PC-3 (cell line): ENCODE measurements around the gene CNNM3. TPM values are rescaled to one million over a fixed set of nuclear protein-coding genes. Genes with fewer than 3 reads are reported as not detected.

Experiments used
- ATAC-seq: fragments of 200-7000 bp; cut with Tn5 transposase; 2 replicates; pipeline ENCODE4 v1.9.1; 2020; ENCODE audit warnings: mild to moderate bottlenecking, moderate library complexity
- BruUV-seq: library from RNA; stranded (reverse); fragments of 400-500 nt; replicated peaks from 2 replicates; lab custom pipeline; 2021; lab: Mats Ljungman, UMichigan
- CTCF ChIA-PET: fragments of 300-600 bp; sonication (Branson Sonifier 250); formaldehyde crosslinking; loops from one replicate; lab custom pipeline; 2022; ENCODE audit warnings: antibody characterized with exemption; lab: Charles Lee
- POLR2A ChIA-PET: fragments of 300-600 bp; sonication (Branson Sonifier 250); formaldehyde crosslinking; loops from one replicate; lab custom pipeline; 2022; ENCODE audit warnings: antibody characterized with exemption; ENCODE audit not compliant: unreplicated experiment; lab: Charles Lee
- DNase-seq: peaks from one replicate; pipeline ENCODE4 v3.0.0-alpha.2; 2015
- H2AFZ ChIP-seq: fragments of 300-600 bp; sonication (generic); 2 replicates; pipeline ENCODE4 v1.6.0; 2016; ENCODE audit warnings: antibody characterized with exemption, low read length
- H3F3A ChIP-seq: fragments of 300-600 bp; sonication (generic); one replicate; pipeline ENCODE4 v1.6.0; 2017; ENCODE audit warnings: antibody characterized with exemption, low read length, control low read depth, mild to moderate bottlenecking; ENCODE audit not compliant: unreplicated experiment
- H3K27ac ChIP-seq: fragments of 300-600 bp; sonication (generic); 2 replicates; pipeline ENCODE4 v1.5.1; 2016; ENCODE audit warnings: mild to moderate bottlenecking, low read length
- H3K27me3 ChIP-seq: fragments of 300-600 bp; sonication (generic); 2 replicates; pipeline ENCODE4 v1.6.1; 2016; ENCODE audit warnings: low read length, mixed read lengths
- H3K36me3 ChIP-seq: fragments of 300-600 bp; sonication (generic); 2 replicates; pipeline ENCODE4 v1.6.1; 2016; ENCODE audit warnings: low read depth, mixed run types, low read length, mixed read lengths
- H3K4me1 ChIP-seq: fragments of 300-600 bp; sonication (generic); 2 replicates; pipeline ENCODE4 v1.5.1; 2016; ENCODE audit warnings: low read length; ENCODE audit not compliant: insufficient read depth
- H3K4me2 ChIP-seq: fragments of 300-600 bp; sonication (generic); 2 replicates; pipeline ENCODE4 v1.6.0; 2016; ENCODE audit warnings: low read length
- H3K4me3 ChIP-seq: fragments of 300-600 bp; sonication (generic); 2 replicates; pipeline ENCODE4 v1.5.1; 2016; ENCODE audit warnings: mild to moderate bottlenecking, low read length, mixed read lengths
- H3K79me2 ChIP-seq: fragments of 300-600 bp; sonication (generic); 2 replicates; pipeline ENCODE4 v1.6.1; 2017; ENCODE audit warnings: low read length, mixed read lengths
- H3K9ac ChIP-seq: fragments of 300-600 bp; sonication (generic); 2 replicates; pipeline ENCODE4 v1.6.0; 2016; ENCODE audit warnings: mild to moderate bottlenecking, low read length
- H3K9me2 ChIP-seq: fragments of 300-600 bp; sonication (generic); replicated peaks from 2 replicates; pipeline ENCODE4 v1.6.1; 2016; ENCODE audit warnings: mixed run types, low read length, mixed read lengths
- H3K9me3 ChIP-seq: fragments of 300-600 bp; sonication (generic); 2 replicates; pipeline ENCODE4 v1.6.1; 2016; ENCODE audit warnings: low read length, mixed read lengths
- H4K20me1 ChIP-seq: fragments of 300-600 bp; sonication (generic); 2 replicates; pipeline ENCODE4 v1.6.1; 2016; ENCODE audit warnings: low read length, mixed read lengths
- EZH2 ChIP-seq: fragments of 300-600 bp; sonication (generic); IDR thresholded peaks from one replicate; pipeline ENCODE4 v1.6.1; 2017; ENCODE audit warnings: antibody characterized with exemption, mild to moderate bottlenecking, low read length; ENCODE audit not compliant: unreplicated experiment
- EZH2phosphoT487 ChIP-seq: fragments of 300-600 bp; sonication (generic); IDR thresholded peaks from 2 replicates; pipeline ENCODE4 v1.6.1; 2018; ENCODE audit warnings: mild to moderate bottlenecking, antibody characterized with exemption, low read length, borderline replicate concordance
- intact Hi-C: fragments of 100-400 bp; cut with micrococcal nuclease; formaldehyde crosslinking; loops from 2 replicates; pipeline ENCODE4 v1.9.0; 2023
- total RNA-seq: library from RNA; depleted of rRNA; stranded (reverse); fragments of >200 nt; gene quantifications from 2 replicates; pipeline ENCODE4 v1.2.3, GENCODE V29; 2014
- TF ChIP-seq, protein P1 (sequence below): fragments of 300-600 bp; sonication (generic); conservative IDR thresholded peaks from 2 replicates; pipeline ENCODE4 v1.5.1; 2017; ENCODE audit warnings: antibody characterized with exemption, low read depth, mild to moderate bottlenecking, low read length

Gene CNNM3
- total RNA-seq, 1 experiment from 2014 or later, result 9.0 TPM

DNA sequence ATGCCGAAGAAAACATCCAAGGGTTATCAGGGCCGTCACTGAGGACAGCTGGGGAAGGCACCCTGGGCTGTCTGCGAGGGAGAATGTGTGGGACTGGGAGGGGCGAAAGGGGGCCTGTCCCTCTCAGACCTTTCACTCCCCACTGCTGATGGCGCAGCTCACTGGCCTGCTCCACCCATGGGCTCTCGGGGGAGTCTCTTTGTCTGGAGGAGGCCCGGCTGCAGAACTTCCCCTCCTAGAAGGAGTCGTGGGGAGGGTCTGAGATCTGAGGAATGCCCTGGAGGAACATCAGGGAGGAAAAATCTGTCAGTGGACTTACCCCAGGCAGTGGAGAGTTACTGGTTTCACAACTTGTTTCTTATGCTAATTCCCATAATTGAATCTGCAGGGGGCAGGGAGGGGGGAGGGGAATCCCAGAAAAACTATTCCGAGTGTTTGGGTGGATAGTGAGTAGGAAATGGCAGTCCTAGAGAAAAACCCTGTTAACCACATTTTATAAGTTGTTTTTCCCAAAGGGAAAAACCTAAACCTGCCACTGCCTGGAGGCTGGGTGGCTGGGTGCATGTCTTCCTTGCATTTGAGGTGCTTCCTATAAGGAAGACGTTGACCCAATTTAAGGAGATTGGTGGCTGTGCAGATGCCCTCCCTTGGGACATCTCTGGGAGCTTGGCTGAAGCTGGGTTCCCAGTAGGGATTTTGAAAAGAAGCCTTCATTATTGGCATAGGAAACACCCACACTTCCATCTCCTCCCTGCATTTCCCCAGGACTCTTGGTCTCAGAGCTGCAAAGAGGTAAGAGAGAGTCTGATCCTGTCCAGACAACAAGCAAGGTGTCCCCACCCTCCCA is 65.5 kb downstream of the CNNM3 start:
- no peak overlapping the region for H3K4me3 ChIP-seq
- H4K20me1 ChIP-seq, result no peaks in the 10 kb centered on the region
- ChIA-PET CTCF (interaction anchor here (0.6 kb wide), 1 partner anchor 70 kb away, joined by 6 read pairs; no protein-coding TSS in a partner anchor), POLR2A (no interaction called here)
- H3K27me3 ChIP-seq, result no peaks in the 10 kb centered on the region
- H3K9me2 ChIP-seq, result no peaks in the 10 kb centered on the region
- peaks cover 40% of the 10 kb centered on the region for H3K4me1 ChIP-seq
- no peak overlapping the region for H3K9ac ChIP-seq
- DNase-seq, result no peak
- intact Hi-C loops, result no loop called here
- TF ChIP-seq EZH2phosphoT487 (no peak), EZH2 (no peak)
- TF ChIP-seq, protein P1, sequence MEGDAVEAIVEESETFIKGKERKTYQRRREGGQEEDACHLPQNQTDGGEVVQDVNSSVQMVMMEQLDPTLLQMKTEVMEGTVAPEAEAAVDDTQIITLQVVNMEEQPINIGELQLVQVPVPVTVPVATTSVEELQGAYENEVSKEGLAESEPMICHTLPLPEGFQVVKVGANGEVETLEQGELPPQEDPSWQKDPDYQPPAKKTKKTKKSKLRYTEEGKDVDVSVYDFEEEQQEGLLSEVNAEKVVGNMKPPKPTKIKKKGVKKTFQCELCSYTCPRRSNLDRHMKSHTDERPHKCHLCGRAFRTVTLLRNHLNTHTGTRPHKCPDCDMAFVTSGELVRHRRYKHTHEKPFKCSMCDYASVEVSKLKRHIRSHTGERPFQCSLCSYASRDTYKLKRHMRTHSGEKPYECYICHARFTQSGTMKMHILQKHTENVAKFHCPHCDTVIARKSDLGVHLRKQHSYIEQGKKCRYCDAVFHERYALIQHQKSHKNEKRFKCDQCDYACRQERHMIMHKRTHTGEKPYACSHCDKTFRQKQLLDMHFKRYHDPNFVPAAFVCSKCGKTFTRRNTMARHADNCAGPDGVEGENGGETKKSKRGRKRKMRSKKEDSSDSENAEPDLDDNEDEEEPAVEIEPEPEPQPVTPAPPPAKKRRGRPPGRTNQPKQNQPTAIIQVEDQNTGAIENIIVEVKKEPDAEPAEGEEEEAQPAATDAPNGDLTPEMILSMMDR, result no peak
- H3F3A ChIP-seq, result no peaks in the 10 kb centered on the region
- no peak overlapping the region for H3K4me2 ChIP-seq
- ATAC-seq, result no peak
- no peaks in the 10 kb centered on the region for H3K79me2 ChIP-seq
- no peak overlapping the region for H2AFZ ChIP-seq
- no peaks in the 10 kb centered on the region for H3K9me3 ChIP-seq
- no TSS peak for BruUV-seq
- H3K36me3 ChIP-seq, result no peaks in the 10 kb centered on the region
- no peak overlapping the region for H3K27ac ChIP-seq

- H3K4me2 ChIP-seq, result no peak overlapping the region
Observed at GRCh38 chr2:96882230-96882629, 66.2 kb downstream of the CNNM3 start.

More at GRCh38 chr2:96882230-96882629, 66.2 kb downstream of the CNNM3 start:
- Histone ChIP-seq H3K27me3 (no peaks in the 10 kb centered on the region), H3F3A (no peaks in the 10 kb centered on the region), H4K20me1 (no peaks in the 10 kb centered on the region), H3K9me3 (no peaks in the 10 kb centered on the region), H3K9ac (no peak overlapping the region), H3K27ac (no peak overlapping the region), H2AFZ (no peak overlapping the region), H3K79me2 (no peaks in the 10 kb centered on the region), H3K4me3 (no peak overlapping the region), H3K36me3 (no peaks in the 10 kb centered on the region), H3K9me2 (no peaks in the 10 kb centered on the region), H3K4me1 (peaks cover 40% of the 10 kb centered on the region)
- intact Hi-C loops, result no loop called here
- ATAC-seq (no peak), DNase-seq (no peak)
- TF ChIP-seq, protein P1, result no peak
- TF ChIP-seq EZH2 (no peak), EZH2phosphoT487 (no peak)
- ChIA-PET CTCF (no interaction called here), POLR2A (interaction anchor here (0.6 kb wide), 1 partner anchor 35 kb away, joined by 4 read pairs; no protein-coding TSS in a partner anchor)
- BruUV-seq, result no TSS peak
